Stimulated activated CD4-positive, alpha-beta T cell treated with anti-CD3 and anti-CD28 coated beads, Interleukin-12 subunit alpha, Interleukin-12 subunit beta, amount 100 ng/mL, for 24 hours (primary cell): Measurements from ENCODE around the gene PLCB1.
"Not testable (repeated sequence)": the region's sequence is repeated elsewhere in the genome, so short reads cannot be mapped to it uniquely, and the experiment has no call there.

Experiments used
- DNase-seq, 2 experiments: peaks; one replicate each; pipeline ENCODE4 v3.0.0-alpha.2; 2020; ENCODE audit warnings: low read depth in 2 of 2

Gene PLCB1

DNA sequence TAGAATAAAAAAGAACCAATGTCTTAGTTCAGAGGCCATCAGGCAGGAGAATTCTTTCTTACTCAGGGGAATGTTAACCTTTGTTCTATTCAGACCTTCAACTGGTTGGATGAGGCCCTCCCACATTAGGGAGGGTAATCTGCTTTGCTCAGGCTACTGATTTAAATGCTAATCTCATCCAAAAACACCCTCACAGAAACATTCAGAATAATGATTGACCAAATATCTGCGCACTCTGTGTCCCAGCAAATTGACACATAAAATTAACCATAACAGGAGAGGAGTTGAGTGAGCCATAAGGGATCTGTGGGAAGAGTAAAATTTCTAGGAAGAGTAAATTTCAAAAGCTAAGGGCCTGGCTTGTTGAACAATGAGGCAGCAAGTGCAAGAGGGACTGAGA is 702.8 kb downstream of the PLCB1 start:
- no peak for DNase-seq

DNA sequence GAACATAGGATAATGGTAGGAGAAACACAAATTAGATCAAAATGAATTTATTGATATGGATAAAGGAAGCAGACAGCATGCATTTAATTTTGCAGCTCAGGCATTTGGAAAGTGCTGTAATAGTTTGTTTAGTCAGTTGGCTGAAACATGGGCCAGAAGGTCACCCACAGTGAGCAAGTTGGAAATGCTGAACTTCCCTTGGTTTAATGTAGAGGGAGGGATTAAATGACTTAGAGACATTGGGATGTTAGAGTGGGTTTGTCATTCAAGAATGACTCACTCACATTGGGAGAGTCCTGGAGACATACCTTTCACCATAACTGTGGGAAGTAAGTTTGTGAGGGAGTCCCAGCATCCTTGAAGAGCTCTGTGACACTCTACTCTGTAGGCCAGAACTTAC is 705.3 kb downstream of the PLCB1 start:
- DNase-seq: no peak

DNA sequence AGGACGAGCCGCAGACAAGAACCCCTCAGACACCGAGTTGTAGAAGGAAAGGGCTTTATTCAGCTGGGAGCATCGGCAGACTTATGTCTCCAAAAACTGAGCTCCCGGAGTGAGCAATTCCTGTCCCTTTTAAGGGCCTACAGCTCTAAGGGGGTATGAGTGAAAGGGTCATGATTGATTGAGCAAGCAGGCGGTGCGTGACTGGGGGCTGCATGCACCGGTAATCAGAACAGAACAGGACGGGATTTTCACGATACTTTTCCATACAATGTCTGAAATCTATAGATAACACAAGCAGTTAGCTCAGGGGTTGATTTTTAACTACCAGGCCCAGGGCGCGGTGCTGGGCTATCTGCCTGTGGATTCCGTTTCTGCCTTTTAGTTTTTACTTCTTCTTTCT is 710.5 kb downstream of the PLCB1 start:
- no peak for DNase-seq

DNA sequence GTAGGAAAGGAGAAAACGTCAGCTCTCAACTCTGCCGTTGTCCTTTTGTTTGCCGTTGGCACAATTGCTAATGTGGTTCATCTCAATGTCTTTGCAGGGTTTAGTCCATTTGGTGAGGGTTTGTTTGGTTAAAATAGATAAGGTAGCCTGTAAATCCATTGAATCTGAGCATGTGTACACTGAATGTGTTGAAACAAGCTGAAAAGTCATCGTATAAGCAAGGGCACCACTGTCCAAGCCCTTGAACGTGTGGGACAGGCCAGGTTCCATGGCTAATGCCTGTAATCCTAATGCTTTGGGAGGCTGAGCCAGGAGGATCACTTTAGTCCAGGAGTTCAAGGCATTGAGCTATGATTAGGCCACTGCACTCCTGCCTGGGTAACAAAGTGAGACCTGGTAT is 712.1 kb downstream of the PLCB1 start:
- DNase-seq: no peak

DNA sequence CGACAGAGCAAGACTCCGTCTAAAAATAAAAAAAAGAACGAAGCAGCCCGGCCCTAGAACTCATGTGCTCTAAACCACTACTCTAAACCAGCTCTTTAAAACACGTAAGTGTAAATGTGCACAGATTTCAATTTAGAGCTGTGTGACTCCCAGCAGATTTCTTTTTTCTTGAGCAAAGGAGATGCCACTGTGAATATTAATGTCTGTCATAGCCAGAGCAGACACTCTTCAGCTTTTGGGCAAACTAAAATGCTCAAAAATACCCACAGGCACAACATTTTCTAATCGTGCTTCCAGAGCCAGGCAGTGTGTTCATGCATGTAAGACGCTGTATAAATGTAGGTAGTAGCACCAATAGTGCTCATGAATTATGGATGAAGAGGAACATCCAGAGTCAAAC is 717.9 kb downstream of the PLCB1 start:
- DNase-seq: no peak

DNA sequence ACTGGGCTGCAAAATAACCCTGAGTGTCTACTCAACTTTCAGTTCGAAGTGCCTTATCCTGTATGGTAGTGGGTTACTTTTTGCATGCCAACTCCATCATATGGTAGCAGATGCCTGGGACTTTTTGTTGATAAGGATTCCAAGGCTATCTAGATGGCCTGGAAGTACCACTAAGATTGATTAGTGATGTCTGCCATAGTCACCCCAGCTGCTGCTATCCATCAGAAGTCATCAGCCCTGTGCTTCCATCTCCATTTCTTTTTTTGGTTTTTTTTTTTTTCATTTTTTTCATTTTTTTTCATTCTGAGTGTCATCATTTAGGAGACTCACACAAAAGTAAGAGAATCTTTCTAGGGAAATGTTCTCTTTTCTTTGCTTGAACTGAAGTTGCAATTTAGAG is 719.4 kb downstream of the PLCB1 start:
- no peak for DNase-seq

DNA sequence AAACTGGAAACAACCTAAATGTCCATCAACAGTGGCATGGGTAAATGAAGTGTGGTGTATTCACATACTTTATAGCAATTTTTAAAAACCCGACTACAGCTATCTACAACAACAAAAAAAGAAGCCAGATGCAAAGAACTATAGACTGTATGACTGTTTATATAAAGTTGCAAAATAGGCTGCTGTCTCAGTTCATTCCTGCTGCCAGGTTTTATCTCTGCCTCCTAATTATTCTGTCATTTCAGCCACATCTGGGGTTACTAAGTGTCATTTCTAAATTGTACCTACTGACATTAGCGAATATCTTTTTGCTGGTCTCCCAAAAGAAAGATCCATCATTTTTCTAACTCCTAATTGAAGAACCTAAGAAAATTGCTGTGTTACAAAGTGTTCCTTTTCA is 719.9 kb downstream of the PLCB1 start:
- DNase-seq: not testable (repeated sequence)

DNA sequence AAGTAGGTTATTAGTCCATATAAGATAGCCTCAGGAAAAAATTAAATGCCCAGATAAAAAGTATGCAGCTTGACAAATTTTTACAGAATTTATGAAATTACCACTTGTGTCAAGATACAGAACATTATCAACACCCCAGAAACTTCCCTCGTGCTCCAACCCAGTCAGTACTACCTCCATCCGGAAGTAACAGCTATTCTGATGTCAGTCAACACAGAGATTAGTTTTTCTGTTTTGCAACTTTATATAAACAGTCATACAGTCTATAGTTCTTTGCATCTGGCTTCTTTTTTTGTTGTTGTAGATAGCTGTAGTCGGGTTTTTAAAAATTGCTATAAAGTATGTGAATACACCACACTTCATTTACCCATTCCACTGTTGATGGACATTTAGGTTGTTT is 721.1 kb downstream of the PLCB1 start:
- DNase-seq: not testable (repeated sequence)

DNA sequence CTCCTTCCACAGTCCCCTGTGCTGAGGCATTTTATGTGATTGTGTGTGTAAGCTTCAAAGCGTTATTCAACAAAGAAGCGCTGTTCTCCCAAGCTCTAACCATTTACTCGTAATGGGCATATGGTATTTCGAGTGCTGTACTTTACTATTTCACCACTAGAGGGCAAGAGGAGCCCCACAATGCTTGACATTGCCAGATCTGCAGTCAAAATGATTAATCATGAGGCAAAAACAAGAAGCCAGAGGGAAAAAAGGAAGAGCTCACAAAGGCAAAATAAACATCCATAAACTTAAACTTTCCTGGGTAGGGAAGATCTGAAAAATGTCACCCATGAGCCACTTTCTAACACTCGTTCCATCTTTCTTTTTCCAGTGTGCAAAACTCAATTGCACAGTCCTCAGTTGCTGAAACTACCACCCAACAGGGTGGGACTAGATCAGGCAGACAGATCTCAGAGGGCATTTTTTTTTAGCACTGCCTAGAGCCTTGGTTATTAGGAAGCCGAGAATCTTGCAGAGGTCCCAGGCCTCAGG is 721.8 kb downstream of the PLCB1 start:
- no peak for DNase-seq

DNA sequence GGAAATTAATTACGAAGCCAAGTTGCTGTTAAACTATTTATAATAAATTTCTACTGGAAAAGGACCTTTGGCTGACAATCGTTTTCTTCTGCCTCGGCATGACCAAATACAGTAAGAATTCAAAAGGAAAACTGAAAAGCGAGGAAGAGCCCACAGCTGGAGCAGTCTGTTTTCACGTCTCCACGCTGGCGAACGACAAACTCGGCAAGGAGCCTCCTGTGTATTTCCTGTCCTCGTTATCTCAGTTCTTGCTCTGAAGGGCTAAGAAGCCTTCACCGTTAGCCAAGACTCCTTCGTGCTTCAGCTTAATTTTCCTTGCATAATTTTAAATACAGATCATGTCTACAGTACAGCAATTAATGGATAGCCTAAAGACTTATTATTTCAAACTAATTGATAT is 722.5 kb downstream of the PLCB1 start:
- no peak for DNase-seq

DNA sequence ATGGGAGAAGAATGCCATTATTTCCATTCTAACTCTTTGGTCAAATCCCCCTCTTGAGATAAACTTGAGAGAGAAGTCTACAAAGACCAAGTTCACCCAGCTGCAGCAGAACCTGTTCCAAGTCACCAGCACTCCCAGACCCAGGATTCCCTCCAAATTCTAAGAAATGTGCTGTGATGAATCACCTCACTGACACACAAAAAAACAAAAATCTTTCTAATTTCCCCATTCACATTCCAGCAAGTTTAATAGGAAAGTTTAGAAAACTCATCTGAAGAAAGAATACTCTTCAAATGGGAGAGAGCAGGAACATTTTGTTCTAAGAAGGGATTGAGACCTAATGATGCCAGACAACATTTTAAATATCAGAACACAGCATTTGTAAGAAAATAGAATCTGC is 723.2 kb downstream of the PLCB1 start:
- no peak for DNase-seq

DNA sequence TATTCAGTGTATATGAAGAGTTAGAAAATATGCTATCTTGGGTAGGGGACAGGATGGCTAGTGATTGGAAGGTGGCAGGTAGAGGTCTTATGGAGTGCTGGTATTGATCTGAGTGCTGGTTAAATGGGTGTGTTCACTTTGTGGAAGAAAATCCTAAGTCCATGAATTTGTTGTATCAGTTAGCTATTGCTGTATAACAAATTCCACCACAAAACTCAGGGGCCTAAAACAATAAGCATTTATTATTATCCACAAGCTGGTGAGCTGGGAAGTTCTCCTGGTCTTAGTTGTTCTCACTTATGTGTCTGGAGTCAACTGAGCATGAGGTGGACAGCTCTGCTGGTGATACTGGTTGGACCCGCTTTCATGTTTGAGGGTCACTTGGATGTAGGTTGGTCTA is 724.6 kb downstream of the PLCB1 start:
- DNase-seq: no peak

DNA sequence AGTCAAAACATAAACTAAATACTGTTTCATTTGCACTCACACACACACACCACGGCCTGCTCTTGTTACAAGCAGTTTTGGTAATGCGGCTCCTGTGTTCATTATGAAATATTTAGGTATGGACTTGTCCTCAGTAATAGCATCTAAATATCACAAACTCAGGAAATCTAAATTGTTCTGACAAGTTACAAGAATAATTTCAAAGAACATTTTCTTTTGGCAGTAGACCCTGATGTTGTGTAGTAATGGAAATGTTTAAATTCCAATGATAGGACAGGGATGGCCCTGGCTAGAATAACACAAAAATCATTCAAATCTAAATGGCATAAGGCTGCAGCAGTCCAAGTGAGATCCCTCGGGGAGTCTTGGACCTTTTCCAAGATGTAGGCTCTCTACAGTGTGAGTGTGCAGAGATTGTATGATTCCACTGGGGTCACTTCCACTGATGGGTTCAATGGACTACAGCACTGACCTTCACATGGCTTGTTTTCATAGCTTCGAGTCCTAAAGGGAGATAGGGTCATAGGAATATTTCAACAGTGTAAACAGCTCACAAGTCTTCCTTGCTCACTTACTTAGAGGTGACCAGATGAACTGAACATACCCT is 726.2 kb downstream of the PLCB1 start:
- DNase-seq: no peak

DNA sequence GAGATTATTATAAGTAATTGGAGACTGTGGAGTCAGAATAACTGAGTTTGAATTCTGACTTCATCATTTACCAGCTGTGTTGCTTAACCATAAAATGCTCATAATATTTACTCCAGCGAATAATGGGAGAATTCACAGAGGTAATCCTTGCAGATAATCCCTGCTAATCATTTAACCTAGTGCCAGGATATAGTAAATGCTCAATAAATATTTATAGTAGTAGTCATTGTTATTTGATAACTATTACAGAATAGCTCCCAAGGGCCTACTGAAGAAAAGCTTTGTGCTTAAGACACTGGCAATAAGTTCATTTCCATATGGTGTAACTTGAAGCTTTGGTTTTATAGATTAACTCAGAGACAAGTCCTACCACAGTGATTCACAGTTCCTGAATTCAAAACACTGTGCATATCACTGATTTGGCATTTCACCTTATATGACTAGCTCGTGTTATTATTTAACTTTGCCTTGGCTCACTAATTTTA is 728.0 kb downstream of the PLCB1 start:
- DNase-seq: no peak

DNA sequence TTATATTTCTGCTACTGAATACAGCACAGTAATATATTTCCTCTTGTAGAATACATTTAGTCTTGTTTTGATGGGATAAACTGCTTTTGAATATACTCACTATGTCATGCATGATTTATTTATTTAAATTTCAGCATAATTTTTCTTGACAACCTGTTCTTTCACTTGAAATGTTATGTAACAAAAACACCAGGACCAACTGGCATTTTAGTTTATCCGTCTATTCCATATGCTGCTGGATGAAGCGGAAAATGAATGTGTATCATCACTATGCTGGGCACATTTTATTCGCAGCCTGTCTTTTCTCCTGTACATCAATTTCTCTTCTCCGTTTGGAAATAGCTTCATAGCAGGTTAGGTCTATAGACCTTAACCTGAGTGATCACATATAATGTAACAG is 730.0 kb downstream of the PLCB1 start:
- DNase-seq: no peak

DNA sequence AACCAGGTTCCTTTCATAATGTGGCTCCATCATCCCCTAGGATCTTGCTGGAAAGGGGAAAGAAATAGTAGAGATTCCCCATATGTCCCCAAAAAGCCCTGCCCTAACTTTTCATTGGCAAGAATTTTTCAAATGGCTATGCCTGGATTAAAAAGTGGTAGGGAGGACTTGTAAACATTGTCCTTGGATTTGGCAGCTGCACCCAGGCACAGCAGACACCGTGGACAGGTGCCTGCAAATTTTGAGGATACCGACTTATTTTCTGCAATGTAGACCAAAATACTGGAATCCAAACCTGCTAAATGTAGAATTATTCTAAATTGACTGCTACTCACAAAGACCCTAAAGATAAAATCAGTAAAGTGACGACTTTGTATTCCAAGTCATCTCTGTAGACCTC is 733.6 kb downstream of the PLCB1 start:
- no peak for DNase-seq

DNA sequence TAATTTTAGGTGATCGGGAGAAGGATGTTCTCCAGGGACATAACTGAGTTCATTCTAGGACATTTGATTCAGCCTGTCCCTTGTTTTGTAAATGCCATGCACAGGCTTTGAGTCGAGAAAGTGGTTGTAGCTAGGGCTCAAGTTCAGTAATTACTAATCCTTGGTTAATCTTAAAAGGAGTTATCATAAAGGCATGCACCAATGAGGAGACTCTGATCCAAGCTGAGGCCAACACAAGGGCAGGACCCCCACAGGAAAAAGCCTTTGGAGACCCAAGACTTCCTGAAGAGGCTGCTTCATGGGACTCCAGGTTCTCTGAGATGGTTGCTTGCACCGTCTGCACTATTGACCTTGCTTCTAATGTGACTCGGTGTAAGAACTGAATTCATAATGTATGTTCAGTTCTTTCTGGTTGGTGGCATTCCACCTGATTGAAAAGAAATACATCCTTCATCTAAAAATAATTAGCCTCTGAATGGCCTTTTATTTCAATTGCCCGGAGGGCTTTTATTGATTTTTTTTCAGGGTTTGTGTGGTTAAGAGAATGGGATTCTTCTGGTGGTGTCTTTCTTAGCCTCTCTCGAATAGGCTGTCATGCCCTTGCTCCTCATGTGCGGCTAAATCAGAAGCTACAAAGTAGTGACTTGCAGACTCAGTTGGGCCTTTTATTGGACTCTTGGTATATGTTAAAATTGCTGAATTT is 735.1 kb downstream of the PLCB1 start:
- DNase-seq: no peak

DNA sequence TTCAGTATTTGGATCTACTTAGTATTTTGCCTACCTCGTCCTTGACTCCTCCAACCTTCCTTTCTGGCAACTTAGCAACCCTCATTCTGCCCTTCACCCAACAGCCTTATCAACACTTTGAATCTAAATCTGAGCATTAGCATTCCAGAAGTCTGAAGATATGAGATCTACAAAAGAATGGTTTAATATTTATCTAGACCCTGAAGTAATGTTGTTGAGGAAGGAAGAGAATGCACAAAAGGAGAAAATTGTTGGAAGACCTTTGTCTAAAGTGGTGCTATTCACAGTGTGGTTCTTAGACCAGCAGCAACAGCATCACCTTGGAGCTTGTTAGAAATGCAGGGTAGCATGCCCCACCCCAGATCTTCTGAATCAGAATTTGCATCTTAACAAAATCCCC is 738.6 kb downstream of the PLCB1 start:
- no peak for DNase-seq

DNA sequence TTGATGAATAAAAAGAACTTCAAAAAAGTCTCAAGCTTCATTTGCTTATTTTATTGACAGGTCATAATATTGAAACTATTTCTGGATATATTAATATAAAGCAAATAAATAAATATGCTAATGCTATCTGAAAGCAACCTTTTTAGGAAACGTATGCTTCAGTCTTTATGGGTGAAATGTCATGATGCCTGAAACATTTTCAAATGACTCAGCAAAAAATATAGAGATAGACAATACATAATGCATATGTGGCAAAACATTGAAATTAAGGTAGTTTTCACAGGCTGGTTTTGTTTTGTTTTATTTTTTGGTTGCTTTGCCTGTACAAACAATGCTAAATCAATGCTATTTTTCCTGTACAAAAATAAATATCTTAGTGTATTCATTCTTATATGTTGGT is 742.4 kb downstream of the PLCB1 start:
- DNase-seq: no peak

DNA sequence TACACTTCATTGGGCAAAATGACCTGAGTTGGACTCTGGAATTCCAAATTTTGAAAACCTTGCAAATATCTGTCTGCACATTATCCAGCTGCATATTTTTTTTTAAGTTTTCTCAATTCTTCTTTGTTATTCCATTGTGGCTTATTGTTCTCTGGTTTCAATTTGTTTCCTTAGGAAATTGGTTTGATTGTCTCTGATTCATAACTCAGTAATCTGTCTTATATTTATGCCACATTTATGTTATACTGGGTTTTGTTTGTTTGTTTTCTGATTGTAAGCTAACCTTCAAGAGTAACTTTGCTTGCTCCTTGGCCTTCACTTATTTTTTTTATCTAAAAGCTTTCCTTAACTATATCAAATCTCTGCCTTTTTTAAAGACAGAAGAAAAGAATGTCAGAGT is 743.5 kb downstream of the PLCB1 start:
- no peak for DNase-seq

DNA sequence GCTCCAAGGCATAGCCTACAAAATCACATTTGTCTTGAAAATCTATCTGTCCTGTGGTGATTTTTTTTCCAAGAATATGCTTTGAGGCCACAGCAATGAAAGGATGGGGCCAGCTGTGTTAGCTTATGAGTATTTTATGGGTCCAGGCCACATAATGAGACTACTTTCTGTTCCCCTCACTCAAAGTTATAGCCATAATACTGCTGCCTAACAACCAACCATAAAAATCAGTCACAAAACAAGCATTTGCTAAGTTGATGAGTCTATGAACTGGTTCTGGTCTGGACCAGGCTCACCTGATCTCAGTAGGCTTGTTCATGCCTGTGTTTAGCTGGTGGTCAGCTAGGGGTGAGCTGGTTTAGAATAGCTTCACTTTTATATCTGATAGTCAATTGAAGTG is 744.3 kb downstream of the PLCB1 start:
- DNase-seq: no peak

DNA sequence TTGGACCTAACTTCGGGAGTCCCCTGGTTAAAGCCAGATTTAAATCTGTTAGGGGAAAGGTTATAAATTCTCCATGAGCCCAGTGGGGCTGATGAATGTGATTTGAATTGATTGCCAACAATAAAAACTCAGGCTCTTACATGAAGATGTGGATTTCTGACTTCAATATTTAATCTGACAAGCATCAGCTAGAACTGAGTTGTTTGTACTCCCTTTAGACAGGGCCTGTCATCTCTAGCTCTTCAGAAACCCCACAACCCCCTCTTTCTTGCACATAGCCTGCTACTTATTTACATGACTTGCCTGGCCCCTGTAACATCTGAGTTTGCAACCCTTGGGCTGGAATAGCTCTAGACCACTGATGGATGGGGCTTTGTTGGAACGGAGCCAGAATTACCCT is 745.2 kb downstream of the PLCB1 start:
- no peak for DNase-seq

DNA sequence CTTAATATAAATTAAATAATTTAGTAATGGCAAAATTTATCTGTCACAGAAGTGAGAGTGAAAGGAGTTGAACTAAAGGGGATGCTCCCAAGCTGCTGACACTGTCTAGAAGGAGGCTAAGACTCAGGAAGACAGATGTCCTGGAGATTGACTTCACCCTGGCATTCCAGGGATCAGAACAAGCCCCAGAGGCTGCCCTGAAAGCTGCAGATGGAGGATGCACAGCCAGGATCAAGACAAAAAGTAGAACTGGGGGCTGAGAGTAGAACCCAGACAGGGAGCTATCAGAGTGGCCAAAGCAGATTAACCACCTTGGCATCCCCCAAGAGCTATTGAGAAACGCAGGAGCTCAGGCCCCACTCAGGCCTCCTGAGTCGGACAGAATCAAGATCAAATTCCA is 747.6 kb downstream of the PLCB1 start:
- DNase-seq: no peak
